A673 (cell line): ENCODE results near the gene MORC4.

Experiments used
- CTCF ChIP-seq: fragments of 300-800, 200-600 bp; sonication (generic); conservative IDR thresholded peaks from 2 replicates; pipeline ENCODE4 v1.5.1; 2017; ENCODE audit warnings: low read depth, mild to moderate bottlenecking, antibody characterized with exemption, low read length, moderate library complexity, mixed read lengths
- EZH2 ChIP-seq: fragments of 200-600 bp; sonication (generic); IDR thresholded peaks from 2 replicates; pipeline ENCODE4 v1.6.1; 2017; ENCODE audit warnings: borderline replicate concordance, low read depth, mild to moderate bottlenecking, mixed read lengths, antibody characterized with exemption, low read length; ENCODE audit not compliant: poor library complexity, severe bottlenecking

GRCh38 chrX:106973433-106974149, 26.4 kb downstream of the MORC4 start:
- TF ChIP-seq CTCF (no peak), EZH2 (no peak)
